H1 (cell line): Measurements from ENCODE around the gene TTPAL. TPM values are rescaled to one million over a fixed set of nuclear protein-coding genes. Genes with fewer than 3 reads are reported as not detected.

Experiments used
- EGR1 ChIP-seq: IDR thresholded peaks from 2 replicates; pipeline ENCODE4 v1.6.1; 2011; ENCODE audit warnings: low read depth, low read length, borderline replicate concordance
- EZH2 ChIP-seq: fragments of 200-600 bp; sonication (generic); IDR thresholded peaks from 2 replicates; pipeline ENCODE4 v1.7.1; 2012; ENCODE audit warnings: low read depth, mild to moderate bottlenecking, moderate library complexity, low read length, inconsistent platforms; ENCODE audit not compliant: severe bottlenecking
- HDAC2 ChIP-seq, 2 experiments: fragments of 300-600 bp in 1 of 2; sonication (generic) in 1 of 2; IDR thresholded peaks; 2 replicates each; pipeline ENCODE4 v1.6.1; 2011 to 2012; ENCODE audit warnings: low read depth in 2 of 2, low read length in 2 of 2, mild to moderate bottlenecking in 2 of 2, moderate library complexity in 2 of 2, borderline replicate concordance in 1 of 2, inconsistent platforms in 1 of 2
- HDAC6 ChIP-seq: IDR thresholded peaks from one replicate; pipeline ENCODE4 v1.7.1; 2012; ENCODE audit warnings: low read depth, mild to moderate bottlenecking, inconsistent platforms, low read length, moderate library complexity
- KDM1A ChIP-seq: fragments of 200-600, 300-600 bp; sonication (generic); IDR thresholded peaks from 2 replicates; pipeline ENCODE4 v1.7.1; 2016; ENCODE audit warnings: mild to moderate bottlenecking, low read length, borderline replicate concordance
- MAFK ChIP-seq: IDR thresholded peaks from 2 replicates; pipeline ENCODE4 v1.6.1; 2012; ENCODE audit warnings: low read depth, mild to moderate bottlenecking, improper control_type of control experiment, low read length
- RFX5 ChIP-seq: IDR thresholded peaks from 2 replicates; pipeline ENCODE4 v1.6.1; 2011; ENCODE audit warnings: low read depth, low read length, improper control_type of control experiment, borderline replicate concordance
- RNF2 ChIP-seq: fragments of 200-900, 300-1000 bp; sonication (generic); IDR thresholded peaks from 2 replicates; pipeline ENCODE4 v1.7.1; 2016; ENCODE audit warnings: borderline replicate concordance, low read depth, mild to moderate bottlenecking, antibody characterized with exemption, low read length; ENCODE audit not compliant: poor library complexity, severe bottlenecking; ENCODE audit errors: missing control alignments
- polyA plus RNA-seq, 7 experiments: library from polyadenylated mRNA; depleted of rRNA in 3 of 7; stranded (reverse) in 5 of 7; unstranded in 2 of 7; fragments of >200 nt in 5 of 7; fragments of 200-250 nt in 2 of 7; gene quantifications; 1 replicate in 5 of 7; 2 replicates in 1 of 7; 4 replicates in 1 of 7; pipeline versions ENCODE4 v1.2.1 to v1.2.3, GENCODE V29; 2011 to 2013; ENCODE audit warnings: missing spikeins in 2 of 7, mixed read lengths in 2 of 7
- total RNA-seq: library from RNA; stranded (reverse); fragmentation: NEBNext Ultra II Directional; extraction: Animal tissue kit (Norgen Biotek cat#: 25700); gene quantifications from 2 replicates; pipeline ENCODE4 v1.2.1, GENCODE V29; 2021

TTPAL gene
- total and polyA plus RNA-seq, 2 of the 8 experiments (the other 6 are each of a cell fraction or from before 2014, with no cell fraction given), result 2.8 to 14.0 TPM

GRCh38 chr20:44516491-44516890, 40.8 kb downstream of the TTPAL start (continued):
- TF ChIP-seq HDAC2 (IDR thresholded peaks at IDR 0.05; ENCODE audit: borderline replicate concordance in 1 of 2, low read depth in 2 of 2, low read length in 2 of 2) (no peak), MAFK (no peak), KDM1A (no peak), RFX5 (no peak), EGR1 (no peak), HDAC6 (no peak), RNF2 (no peak), EZH2 (no peak)
